Measurements from ENCODE around the gene OR11L1.

GRCh38 chr1:247841796-247842195 is at the start of gene OR11L1:
- TF ChIP-seq ELK1 (IDR thresholded peaks at IDR 0.05; ENCODE audit: low read depth, low read length), result no peak
- no peak for TF ChIP-seq RARB (CRISPR knock-in tag; IDR thresholded peaks at IDR 0.05)
- no peak for TF ChIP-seq EP300 (IDR thresholded peaks at IDR 0.05)
- TF ChIP-seq CTCF (IDR thresholded peaks at IDR 0.05), result no peak
- TF ChIP-seq MAZ (IDR thresholded peaks at IDR 0.05; ENCODE audit: borderline replicate concordance, low read depth, low read length), result no peak
- no peak for TF ChIP-seq POLR2A (IDR thresholded peaks at IDR 0.05; ENCODE audit: low read length)
- TF ChIP-seq MAX (IDR thresholded peaks at IDR 0.05), result no peak
- TF ChIP-seq USF2 (IDR thresholded peaks at IDR 0.05), result no peak
- TF ChIP-seq RFX5 (IDR thresholded peaks at IDR 0.05), result no peak
- TF ChIP-seq KDM1A (IDR thresholded peaks at IDR 0.05; ENCODE audit: low read depth), result no peak
- TF ChIP-seq MAFK (IDR thresholded peaks at IDR 0.05; ENCODE audit: partially characterized antibody), result no peak
- no peak for TF ChIP-seq RAD21 (conservative IDR thresholded peaks at IDR 0.05 in 1 of 2, IDR thresholded peaks at IDR 0.05 in 1 of 2)
- TF ChIP-seq RCOR1 (IDR thresholded peaks at IDR 0.05; ENCODE audit: low read depth, low read length), result no peak
- no peak for TF ChIP-seq SREBF2 (IDR thresholded peaks at IDR 0.05)
